K562 (cell line): ENCODE results near the gene GLI3. TPM values are rescaled to one million over a fixed set of nuclear protein-coding genes. Genes with fewer than 3 reads are reported as not detected.

ENCODE experiments used
- ATAC-seq: fragments of 200-7000 bp; cut with Tn5 transposase; 3 replicates; pipeline ENCODE4 v1.9.1; 2020; ENCODE audit warnings: moderate library complexity
- BruUV-seq: library from RNA; stranded (reverse); fragments of 400-500 nt; replicated peaks from 2 replicates; lab custom pipeline; 2021; lab: Mats Ljungman, UMichigan
- CTCF ChIA-PET: fragments of 300-600 bp; formaldehyde crosslinking; extraction: SDS; loops from one replicate; lab custom pipeline; 2021; ENCODE audit warnings: low intra/inter-chr PET ratio; lab: Yijun Ruan, JAX
- POLR2A ChIA-PET: fragments of 300-600, 350-650 bp; sonication (Branson Sonifier 250); formaldehyde crosslinking; extraction: SDS; loops from one replicate; lab custom pipeline; 2021; ENCODE audit warnings: antibody characterized with exemption, inconsistent platforms; lab: Yijun Ruan, JAX
- DNase-seq, 4 experiments: peaks; one replicate each; pipeline versions ENCODE4 v3.0.0 to v3.0.0-alpha.2; 2011 to 2018; ENCODE audit warnings: low spot score in 3 of 4, mixed read lengths in 3 of 4; ENCODE audit errors: extremely low read depth in 1 of 4
- FAIRE-seq: peaks from 2 replicates; lab custom pipeline; 2011; peaks lifted over from hg19 to GRCh38; lab: Jason Lieb, UNC
- H2AFZ ChIP-seq: 2 replicates; pipeline ENCODE4 v1.6.0; 2011; ENCODE audit warnings: low read depth, low read length, control low read depth, inconsistent platforms
- H3K27ac ChIP-seq: fragments of 200-600 bp; 3 replicates; pipeline ENCODE4 v1.8.0; 2011; ENCODE audit warnings: low read depth, mild to moderate bottlenecking, control low read depth, inconsistent platforms, low read length, moderate library complexity, mixed read lengths; ENCODE audit errors: extremely low read depth
- H3K27me3 ChIP-seq, 2 experiments: fragments of 300-600 bp in 1 of 2; 2 replicates in 1 of 2; 3 replicates in 1 of 2; pipeline versions ENCODE4 v1.6.0 to v1.8.0; 2011; ENCODE audit warnings: inconsistent platforms in 2 of 2, low read length in 2 of 2, mild to moderate bottlenecking in 1 of 2, mixed read lengths in 1 of 2, moderate library complexity in 1 of 2; ENCODE audit not compliant: control insufficient read depth in 2 of 2, insufficient read depth in 2 of 2
- H3K36me3 ChIP-seq: fragments of 300-600 bp; 3 replicates; pipeline ENCODE4 v1.8.0; 2011; ENCODE audit warnings: mild to moderate bottlenecking, low read length, inconsistent platforms; ENCODE audit not compliant: control insufficient read depth, insufficient read depth
- H3K4me1 ChIP-seq, 2 experiments: fragments of 200-600 bp in 1 of 2; replicated peaks in 1 of 2; 2 replicates in 1 of 2; 3 replicates in 1 of 2; pipeline versions ENCODE4 v1.5.1 to v1.8.0; 2011; ENCODE audit warnings: inconsistent platforms in 2 of 2, low read length in 2 of 2, mild to moderate bottlenecking in 1 of 2, mixed read lengths in 1 of 2, moderate library complexity in 1 of 2; ENCODE audit not compliant: control insufficient read depth in 2 of 2, insufficient read depth in 2 of 2
- H3K4me2 ChIP-seq: 2 replicates; pipeline ENCODE4 v1.6.1; 2011; ENCODE audit warnings: low read length, control low read depth, inconsistent platforms, mixed read lengths; ENCODE audit not compliant: insufficient read depth
- H3K4me3 ChIP-seq: fragments of 200-600 bp; sonication (generic), shearing (Covaris generic); 2 replicates; pipeline ENCODE4 v1.5.1; 2016; ENCODE audit warnings: control low read depth, inconsistent platforms
- H3K79me2 ChIP-seq: fragments of 200-600 bp; 3 replicates; pipeline ENCODE4 v1.8.0; 2011; ENCODE audit warnings: low read length, inconsistent platforms; ENCODE audit not compliant: control insufficient read depth, insufficient read depth
- H3K9ac ChIP-seq, 2 experiments: 2 replicates each; pipeline versions ENCODE4 v1.6.0 to v1.6.1; 2011; ENCODE audit warnings: low read depth in 2 of 2, low read length in 2 of 2, control low read depth in 1 of 2, inconsistent platforms in 1 of 2, mild to moderate bottlenecking in 1 of 2, mixed read lengths in 1 of 2; ENCODE audit not compliant: insufficient read depth in 1 of 2
- H3K9me1 ChIP-seq: one replicate; pipeline ENCODE4 v1.6.0; 2011; ENCODE audit warnings: inconsistent platforms, mild to moderate bottlenecking, low read length, moderate library complexity; ENCODE audit not compliant: control insufficient read depth, insufficient read depth
- H3K9me3 ChIP-seq: replicated peaks from 2 replicates; pipeline ENCODE4 v1.5.1; 2011; ENCODE audit warnings: low read depth, low read length, inconsistent platforms; ENCODE audit not compliant: control insufficient read depth, insufficient read depth
- H4K20me1 ChIP-seq: replicated peaks from 2 replicates; pipeline ENCODE4 v1.6.1; 2011; ENCODE audit warnings: low read length, inconsistent platforms, mixed read lengths; ENCODE audit not compliant: control insufficient read depth, insufficient read depth
- NELFE ChIP-seq: IDR thresholded peaks from 2 replicates; pipeline ENCODE4 v1.6.1; 2011; ENCODE audit warnings: mild to moderate bottlenecking; ENCODE audit not compliant: insufficient read depth, insufficient read length
- TFE3 ChIP-seq: fragments of 450-650 bp; formaldehyde crosslinking; IDR thresholded peaks from 2 replicates; pipeline ENCODE4 v1.4.0; 2020; ENCODE audit warnings: mild to moderate bottlenecking, mixed read lengths
- ZBTB40 ChIP-seq, 2 experiments: fragments of 450-650 bp in 1 of 2; sonication (generic) in 1 of 2; formaldehyde crosslinking in 1 of 2; IDR thresholded peaks; 2 replicates each; pipeline versions ENCODE4 v1.7.1 to v1.9.0; 2016 to 2022; ENCODE audit warnings: inconsistent platforms in 1 of 2, mild to moderate bottlenecking in 1 of 2, missing genetic modification reagents in 1 of 2
- ZNF140 ChIP-seq: fragments of 250-450 bp; sonication (Bioruptor Pico); IDR thresholded peaks from 2 replicates; pipeline ENCODE4 v1.8.0; 2021; ENCODE audit warnings: moderate library complexity, mild to moderate bottlenecking, inconsistent platforms
- ZNF830 ChIP-seq: fragments of 250-450 bp; sonication (Bioruptor Pico); IDR thresholded peaks from 2 replicates; pipeline ENCODE4 v1.5.0; 2021; ENCODE audit warnings: mild to moderate bottlenecking
- WGBS: fragments of 100-300 bp; shearing (Covaris generic); methylation state at CpG from one replicate; pipeline ENCODE4 v1.1.6; 2016; ENCODE audit warnings: low coverage, mixed read lengths; ENCODE audit not compliant: insufficient coverage; ENCODE audit errors: missing lambda C conversion rate; 5-methylcytosine and 5-hydroxymethylcytosine counted together
- in situ Hi-C: fragments of 300-500 bp; cut with MboI; formaldehyde crosslinking; loops from 4 replicates; pipeline ENCODE4 v1.15.0; 2018; ENCODE audit warnings: inconsistent platforms, mixed read lengths
- intact Hi-C: fragments of 100-400 bp; cut with micrococcal nuclease; formaldehyde crosslinking; loops from 2 replicates; pipeline ENCODE4 v1.14.2; 2022
- polyA plus RNA-seq, 8 experiments: library from polyadenylated mRNA; depleted of rRNA in 4 of 8; stranded (reverse) in 5 of 8; unstranded in 3 of 8; fragments of >200 nt; fragmentation: Nextera tagmentation in 2 of 8; fragmentation: Illumina TruSeq in 1 of 8; extraction: Ambion mirVana in 2 of 8; extraction: Trizol in 1 of 8; gene quantifications; 2 replicates each; pipeline versions ENCODE4 v1.2.1 to v1.2.3, GENCODE V29; 2011 to 2014; ENCODE audit warnings: inconsistent platforms in 1 of 8, missing spikeins in 1 of 8
- total RNA-seq, 7 experiments: library from RNA; depleted of rRNA in 6 of 7; stranded (reverse); fragments of >200 nt in 6 of 7; fragmentation: Illumina TruSeq in 2 of 7; extraction: Trizol in 2 of 7; gene quantifications; 2 replicates each; pipeline versions ENCODE4 v1.2.1 to v1.2.3, GENCODE V29; 2011 to 2021; ENCODE audit warnings: low replicate concordance in 1 of 7
- TF ChIP-seq, protein P1 (sequence below): sonication (generic); formaldehyde crosslinking; IDR thresholded peaks from 2 replicates; pipeline ENCODE4 v1.4.0; 2020; ENCODE audit warnings: mild to moderate bottlenecking, missing genetic modification reagents

Gene GLI3
- total and polyA plus RNA-seq, 9 of the 15 experiments (the other 6 are each of a cell fraction or from before 2014, with no cell fraction given) = 0.01 to 0.18 (median 0.07) TPM; not detected in 6

DNA sequence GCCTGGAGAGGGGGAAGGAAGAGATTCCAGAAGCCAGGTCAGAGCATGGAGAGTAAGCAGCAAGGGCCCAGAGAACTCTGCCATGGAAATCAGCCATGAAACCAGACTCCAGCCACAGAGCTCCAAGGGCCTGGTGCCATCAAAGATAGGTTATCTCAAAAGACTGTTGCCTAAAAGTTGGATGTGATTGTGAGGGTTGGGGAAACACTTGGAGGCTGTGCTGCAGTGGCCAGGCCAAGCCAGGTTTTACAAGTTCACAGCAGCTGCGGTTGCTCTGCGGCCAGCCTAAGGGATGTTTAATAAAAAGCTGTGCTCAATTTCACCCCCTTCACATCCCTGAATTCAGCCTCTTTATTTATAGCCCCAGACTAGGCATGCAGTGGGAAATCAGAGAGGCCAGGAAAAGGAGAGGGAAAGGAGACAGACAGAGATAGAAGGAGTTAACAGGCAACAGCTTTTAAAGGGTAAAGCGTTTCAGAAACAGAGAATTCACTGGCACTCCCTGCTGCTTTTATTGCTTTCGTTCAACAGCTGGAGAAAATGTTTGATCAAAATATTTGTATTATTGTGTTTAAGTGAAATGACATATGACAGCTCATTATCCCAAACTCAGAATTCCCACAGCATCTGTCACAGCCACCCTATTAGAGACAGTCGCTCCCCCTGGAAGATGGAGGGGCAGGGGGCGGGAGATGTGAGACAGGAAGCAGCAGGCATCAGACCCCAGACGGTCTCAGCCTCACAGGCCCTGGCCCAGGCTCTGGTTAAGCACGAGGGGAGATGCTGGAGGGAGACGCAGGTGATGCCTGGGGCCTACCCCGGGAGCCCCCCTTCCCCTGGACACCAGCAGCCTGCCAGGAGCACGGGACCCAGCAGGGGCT lies 140.1 kb downstream of the GLI3 start:
- no peaks in the 10 kb centered on the region for H3K79me2 ChIP-seq
- no peaks in the 10 kb centered on the region for H3K9me1 ChIP-seq
- POLR2A ChIA-PET = interaction anchor here (1.1 to 1.8 kb wide), 2 partner anchors 9 to 11 kb away, joined by 4 to 5 read pairs; no protein-coding TSS in a partner anchor
- H3K27me3 ChIP-seq = peaks cover 0 to 6% of the 10 kb centered on the region in 2 experiments; a peak in 1 of 5 replicates
- BruUV-seq = no TSS peak
- H3K27ac ChIP-seq = no peak overlapping the region
- no peak for TF ChIP-seq ZNF140 (CRISPR knock-in tag)
- no peak for TF ChIP-seq ZBTB40 (IDR thresholded peaks at IDR 0.05)
- TF ChIP-seq ZBTB40 (CRISPR knock-in tag; IDR thresholded peaks at IDR 0.05) = no peak
- TF ChIP-seq, protein P1, sequence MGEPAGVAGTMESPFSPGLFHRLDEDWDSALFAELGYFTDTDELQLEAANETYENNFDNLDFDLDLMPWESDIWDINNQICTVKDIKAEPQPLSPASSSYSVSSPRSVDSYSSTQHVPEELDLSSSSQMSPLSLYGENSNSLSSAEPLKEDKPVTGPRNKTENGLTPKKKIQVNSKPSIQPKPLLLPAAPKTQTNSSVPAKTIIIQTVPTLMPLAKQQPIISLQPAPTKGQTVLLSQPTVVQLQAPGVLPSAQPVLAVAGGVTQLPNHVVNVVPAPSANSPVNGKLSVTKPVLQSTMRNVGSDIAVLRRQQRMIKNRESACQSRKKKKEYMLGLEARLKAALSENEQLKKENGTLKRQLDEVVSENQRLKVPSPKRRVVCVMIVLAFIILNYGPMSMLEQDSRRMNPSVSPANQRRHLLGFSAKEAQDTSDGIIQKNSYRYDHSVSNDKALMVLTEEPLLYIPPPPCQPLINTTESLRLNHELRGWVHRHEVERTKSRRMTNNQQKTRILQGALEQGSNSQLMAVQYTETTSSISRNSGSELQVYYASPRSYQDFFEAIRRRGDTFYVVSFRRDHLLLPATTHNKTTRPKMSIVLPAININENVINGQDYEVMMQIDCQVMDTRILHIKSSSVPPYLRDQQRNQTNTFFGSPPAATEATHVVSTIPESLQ (CRISPR knock-in tag) = no peak
- no peak for TF ChIP-seq ZNF830 (CRISPR knock-in tag)
- no peak for TF ChIP-seq TFE3 (CRISPR knock-in tag)
- TF ChIP-seq NELFE = no peak
- no peaks in the 10 kb centered on the region for H3K36me3 ChIP-seq
- DNase-seq (no peak), FAIRE-seq (no peak), ATAC-seq (no peak)
- H3K4me3 ChIP-seq = no peak overlapping the region
- 0 out of 2 replicates have a peak, but pooled peaks cover 3% of the 10 kb centered on the region for H4K20me1 ChIP-seq
- intact Hi-C loops (no loop called here), in situ Hi-C loops (no loop called here)
- CTCF ChIA-PET = no interaction called here
- no peak overlapping the region for H3K9ac ChIP-seq
- H3K4me1 ChIP-seq = no peaks in the 10 kb centered on the region
- 0% methylated on average over 10 of the region's 11 CpGs for WGBS
- no peaks in the 10 kb centered on the region for H3K9me3 ChIP-seq
- H3K4me2 ChIP-seq = no peak overlapping the region
- no peak overlapping the region for H2AFZ ChIP-seq
